ENCODE results near the gene PLEKHA1.

GRCh38 chr10:122441961-122442360 lies 67.5 kb downstream of the PLEKHA1 start:
- TF ChIP-seq CTCF (IDR thresholded peaks at IDR 0.05; ENCODE audit: low read depth, low read length): no peak
- TF ChIP-seq POLR2A (IDR thresholded peaks at IDR 0.05; ENCODE audit: extremely low read depth, insufficient read length): no peak

All from NB4 (cell line).